GM18507 (cell line): ENCODE data around the gene KRT6B.
"Not testable (repeated sequence)": the region's sequence is repeated elsewhere in the genome, so short reads cannot be mapped to it uniquely, and the experiment has no call there.

Experiments
- DNase-seq: peaks from one replicate; pipeline ENCODE4 v3.0.0; 2011; ENCODE audit warnings: low read depth; ENCODE audit not compliant: insufficient read length; ENCODE audit errors: extremely low spot score
- FAIRE-seq: peaks from 2 replicates; lab custom pipeline; 2011; peaks lifted over from hg19 to GRCh38; lab: Jason Lieb, UNC

KRT6B gene

GRCh38 chr12:52417740-52418139 lies 34.2 kb downstream of the KRT6B start:
- DNase-seq (no peak), FAIRE-seq (no peak)

- FAIRE-seq (no peak), DNase-seq (no peak)
Observed at GRCh38 chr12:52416795-52417194, 35.2 kb downstream of the KRT6B start.

- FAIRE-seq: no peak
- DNase-seq: no peak
Observed at GRCh38 chr12:52415870-52416750, 35.8 kb downstream of the KRT6B start.

- DNase-seq (no peak), FAIRE-seq (no peak)
Observed at GRCh38 chr12:52414936-52415335, 37.0 kb downstream of the KRT6B start.

- DNase-seq: no peak
- no peak for FAIRE-seq
Observed at GRCh38 chr12:52413782-52414345, 38.1 kb downstream of the KRT6B start.

GRCh38 chr12:52413202-52413601 lies 38.7 kb downstream of the KRT6B start:
- no peak for FAIRE-seq
- DNase-seq: no peak

GRCh38 chr12:52411815-52412214 lies 40.1 kb downstream of the KRT6B start:
- FAIRE-seq (no peak), DNase-seq (no peak)

GRCh38 chr12:52410589-52411248 lies 41.2 kb downstream of the KRT6B start:
- not testable (repeated sequence) for FAIRE-seq, DNase-seq

- FAIRE-seq: no peak
- no peak for DNase-seq
Observed at GRCh38 chr12:52407918-52408317, 44.0 kb downstream of the KRT6B start.

GRCh38 chr12:52405922-52406385 lies 46.0 kb downstream of the KRT6B start, which contains the start of gene KRT82:
KRT82 (minus strand) TSS chr12:52406335; CDS start chr12:52406277, 58 bp downstream.
- FAIRE-seq (no peak), DNase-seq (no peak)

GRCh38 chr12:52404951-52405350 lies 47.0 kb downstream of the KRT6B start:
- no peak for FAIRE-seq
- DNase-seq: no peak

GRCh38 chr12:52403561-52403960 lies 48.4 kb downstream of the KRT6B start:
- DNase-seq: no peak
- no peak for FAIRE-seq

- DNase-seq: no peak
- no peak for FAIRE-seq
Observed at GRCh38 chr12:52402873-52403540, 48.9 kb downstream of the KRT6B start.

- DNase-seq: no peak
- FAIRE-seq: no peak
Observed at GRCh38 chr12:52402377-52402776, 49.6 kb downstream of the KRT6B start.

GRCh38 chr12:52401926-52402325 lies 50.0 kb downstream of the KRT6B start:
- FAIRE-seq: no peak
- DNase-seq: no peak

- FAIRE-seq (no peak), DNase-seq (no peak)
Observed at GRCh38 chr12:52401526-52401925, 50.4 kb downstream of the KRT6B start.

GRCh38 chr12:52400906-52401305 lies 51.0 kb downstream of the KRT6B start:
- DNase-seq (no peak), FAIRE-seq (no peak)

GRCh38 chr12:52399756-52400155 lies 52.2 kb downstream of the KRT6B start:
- DNase-seq: no peak

GRCh38 chr12:52398176-52398575 lies 53.8 kb downstream of the KRT6B start:
- DNase-seq (no peak), FAIRE-seq (no peak)

More at GRCh38 chr12:52399756-52400155, 52.2 kb downstream of the KRT6B start:
- FAIRE-seq: no peak

GRCh38 chr12:52396656-52397055 lies 55.3 kb downstream of the KRT6B start:
- FAIRE-seq (no peak), DNase-seq (no peak)
